ENCODE measurements around the gene KLK12. TPM values are rescaled to one million over a fixed set of nuclear protein-coding genes. Genes with fewer than 3 reads are reported as not detected.

The KLK12 gene
- total and polyA plus RNA-seq, 4 donors: not detected

DNA sequence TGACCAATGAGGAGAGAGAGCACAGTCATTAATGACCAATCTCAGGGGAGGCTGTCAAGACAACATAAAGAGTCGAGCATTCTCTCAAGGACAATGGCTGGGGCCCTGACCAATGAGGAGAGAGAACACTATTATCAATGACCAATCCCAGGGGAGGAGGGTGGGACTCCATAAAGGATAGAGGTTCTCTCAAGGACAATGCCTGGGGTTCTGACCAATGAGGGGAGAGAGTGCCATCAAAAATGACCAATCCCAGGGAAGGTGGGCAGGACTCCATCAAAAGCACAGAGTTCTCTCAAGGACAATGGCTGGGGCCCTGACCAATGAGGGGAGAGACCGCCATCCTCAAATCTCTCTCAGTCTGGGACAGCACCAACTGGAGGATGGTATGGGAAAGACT, 5.1 kb downstream of the KLK12 start:
- no peak overlapping the region for H3K27ac ChIP-seq (ENCODE audit: low read depth, low read length)

DNA sequence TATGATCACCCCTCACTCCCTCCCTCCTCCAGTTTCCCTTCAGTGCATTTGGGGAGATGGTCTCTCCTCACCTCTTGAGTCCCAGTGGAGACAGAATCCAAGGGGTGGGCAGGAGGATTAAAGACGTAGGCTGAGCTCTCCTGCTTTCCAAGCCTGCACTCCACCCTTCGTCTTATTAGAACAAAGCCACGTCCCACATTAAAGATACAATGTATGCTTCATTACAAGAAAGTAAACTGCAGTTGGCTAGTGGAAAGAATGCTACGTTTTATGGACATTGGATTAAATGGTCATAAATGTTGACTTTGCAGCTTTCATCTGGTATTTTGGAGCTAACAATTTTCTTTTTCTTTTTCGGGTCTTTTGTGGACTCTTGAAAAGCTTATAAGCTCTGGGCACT, 6.9 kb downstream of the KLK12 start:
- Histone ChIP-seq H3K27ac (ENCODE audit: low read depth, low read length) (no peak overlapping the region), H3K36me3 (ENCODE audit: control insufficient read depth, insufficient read depth, low read length) (no peaks in the 10 kb centered on the region), H3K9me3 (ENCODE audit: control insufficient read depth, insufficient read depth, low read length) (no peaks in the 10 kb centered on the region), H3K27me3 (ENCODE audit: control insufficient read depth, insufficient read depth, low read length) (peaks cover 26% of the 10 kb centered on the region), H3K4me1 (ENCODE audit: control insufficient read depth, insufficient read depth, low read length) (no peaks in the 10 kb centered on the region), H3K4me3 (ENCODE audit: low read depth, low read length) (no peak overlapping the region)
- WGBS (ENCODE audit: insufficient coverage): 47% methylated on average over 2 of the region's 5 CpGs
- no peak for DNase-seq (ENCODE audit: low read depth in 4 of 6, low spot score in 6 of 6)

More for the DNA sequence above, 5.1 kb downstream of the KLK12 start:
- H3K36me3 ChIP-seq (ENCODE audit: control insufficient read depth, insufficient read depth, low read length): no peaks in the 10 kb centered on the region
- no peaks in the 10 kb centered on the region for H3K4me1 ChIP-seq (ENCODE audit: control insufficient read depth, insufficient read depth, low read length)
- no peaks in the 10 kb centered on the region for H3K9me3 ChIP-seq (ENCODE audit: control insufficient read depth, insufficient read depth, low read length)
- no peak for DNase-seq (ENCODE audit: low read depth in 4 of 6, low spot score in 6 of 6)
- peaks cover 19% of the 10 kb centered on the region for H3K27me3 ChIP-seq (ENCODE audit: control insufficient read depth, insufficient read depth, low read length)
- no peak overlapping the region for H3K4me3 ChIP-seq (ENCODE audit: low read depth, low read length)
- no CpG with 5 or more reads among the region's 2 CpGs for WGBS (ENCODE audit: insufficient coverage)

DNA sequence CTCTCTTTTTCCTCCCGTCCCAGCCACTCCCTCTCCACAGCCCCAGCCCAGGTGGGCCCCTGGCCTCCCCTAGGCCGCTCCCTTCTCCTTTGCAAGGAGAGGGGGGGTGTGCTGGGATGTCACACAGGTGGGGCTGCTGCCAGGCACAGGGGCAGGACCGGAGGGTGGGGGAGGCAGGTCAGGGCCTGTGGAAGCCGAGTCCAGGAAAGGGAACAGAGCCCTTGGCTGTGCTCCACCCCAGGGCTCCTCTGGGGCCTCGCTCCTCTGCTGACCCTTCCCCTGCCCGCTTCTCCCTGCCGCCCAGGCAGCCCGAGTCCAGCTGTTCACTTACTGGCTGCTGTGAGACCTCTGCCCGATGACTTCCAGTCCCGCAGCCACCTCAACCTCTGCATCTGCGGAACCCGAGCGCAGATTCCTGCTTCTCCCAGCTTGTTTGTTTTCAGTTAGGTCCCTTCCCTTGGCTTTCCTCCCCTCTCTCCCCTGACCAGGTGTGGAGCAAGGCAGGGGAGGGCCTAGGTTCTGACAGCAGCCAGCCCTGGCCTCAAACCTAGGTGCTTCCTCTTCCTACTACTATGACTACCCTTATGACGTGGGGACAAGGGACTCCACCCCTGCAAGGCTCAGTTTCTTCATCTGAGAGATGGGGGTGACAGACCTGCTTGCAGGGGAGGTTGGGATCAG, 7.5 kb downstream of the KLK12 start:
- no peak overlapping the region for H3K27ac ChIP-seq (ENCODE audit: low read depth, low read length)
- no peak for DNase-seq (ENCODE audit: low read depth in 4 of 6, low spot score in 6 of 6)
- 59% methylated on average over 11 of the region's 14 CpGs for WGBS (ENCODE audit: insufficient coverage)
- no peaks in the 10 kb centered on the region for H3K36me3 ChIP-seq (ENCODE audit: control insufficient read depth, insufficient read depth, low read length)
- peaks cover 30% of the 10 kb centered on the region for H3K27me3 ChIP-seq (ENCODE audit: control insufficient read depth, insufficient read depth, low read length)
- H3K4me3 ChIP-seq (ENCODE audit: low read depth, low read length): no peak overlapping the region
- no peaks in the 10 kb centered on the region for H3K4me1 ChIP-seq (ENCODE audit: control insufficient read depth, insufficient read depth, low read length)
- H3K9me3 ChIP-seq (ENCODE audit: control insufficient read depth, insufficient read depth, low read length): no peaks in the 10 kb centered on the region

DNA sequence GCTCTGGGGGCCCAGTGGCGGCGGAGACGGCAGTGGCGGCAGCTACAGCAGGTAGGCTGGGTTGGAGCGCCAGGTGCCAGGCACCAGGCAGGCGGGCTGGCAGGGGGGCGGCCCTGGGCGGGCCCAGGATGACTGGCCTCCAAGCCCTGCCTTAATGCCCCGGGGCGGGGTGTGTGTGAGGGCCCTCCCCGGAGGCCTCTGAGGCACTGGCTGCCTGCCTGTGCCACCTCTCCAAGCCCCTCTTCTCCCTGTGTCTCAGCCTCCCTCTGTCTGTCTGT, 8.3 kb downstream of the KLK12 start, which contains the start of gene KLK11:
KLK11 (minus strand) TSS at position 63 of the 278 bp plus-strand sequence. CDS start 985 bp downstream, outside the sequence.
- H3K27me3 ChIP-seq (ENCODE audit: control insufficient read depth, insufficient read depth, low read length): peaks cover 30% of the 10 kb centered on the region
- H3K27ac ChIP-seq (ENCODE audit: low read depth, low read length): no peak within 1 kb of the TSS
- no peaks in the 10 kb centered on the region for H3K36me3 ChIP-seq (ENCODE audit: control insufficient read depth, insufficient read depth, low read length)
- no peaks in the 10 kb centered on the region for H3K4me1 ChIP-seq (ENCODE audit: control insufficient read depth, insufficient read depth, low read length)
- no peaks in the 10 kb centered on the region for H3K9me3 ChIP-seq (ENCODE audit: control insufficient read depth, insufficient read depth, low read length)
- no peak for DNase-seq (ENCODE audit: low read depth in 4 of 6, low spot score in 6 of 6)
- no peak within 1 kb of the TSS for H3K4me3 ChIP-seq (ENCODE audit: low read depth, low read length)
- 87% methylated on average over 11 of the region's 11 CpGs for WGBS (ENCODE audit: insufficient coverage)

DNA sequence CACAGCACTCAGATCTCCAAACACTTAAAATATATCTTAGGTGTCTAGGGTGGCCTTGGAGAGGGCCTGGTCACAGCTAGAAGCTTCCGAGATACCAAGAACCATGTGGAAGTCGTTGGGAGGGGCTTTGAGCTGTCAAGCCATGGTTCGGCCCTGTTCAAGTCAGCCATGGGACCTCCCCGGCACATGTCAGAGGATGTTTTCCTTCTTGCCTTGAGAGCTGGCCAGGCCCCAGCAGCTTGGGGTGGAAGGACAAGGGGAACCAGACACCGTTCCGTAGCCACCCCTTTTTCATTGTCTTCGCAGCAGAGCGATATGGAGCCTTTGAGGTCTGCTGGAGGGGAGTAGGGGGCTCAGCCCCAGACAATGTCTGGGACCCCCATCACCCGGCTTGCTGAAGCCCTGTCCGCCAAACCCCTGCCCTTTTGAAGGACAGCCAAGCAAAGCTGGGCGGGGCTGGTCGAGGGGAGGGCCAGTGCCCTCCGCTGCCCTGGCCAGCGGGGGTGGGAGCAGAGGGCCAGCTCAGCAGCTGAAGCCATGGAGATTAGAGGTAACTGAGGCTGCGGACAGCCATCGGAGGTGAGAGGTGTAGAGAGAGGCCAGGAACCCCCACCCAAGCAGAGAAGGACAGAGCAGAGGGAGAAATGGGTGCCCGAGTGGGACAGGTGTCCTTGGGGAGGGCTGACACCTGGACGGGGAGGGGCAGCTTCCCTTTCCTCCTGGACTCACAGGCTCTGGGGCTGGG, 8.8 kb downstream of the KLK12 start:
- no peak for DNase-seq (ENCODE audit: low read depth in 4 of 6, low spot score in 6 of 6)
- Histone ChIP-seq H3K4me3 (ENCODE audit: low read depth, low read length) (no peak overlapping the region), H3K4me1 (ENCODE audit: control insufficient read depth, insufficient read depth, low read length) (no peaks in the 10 kb centered on the region), H3K36me3 (ENCODE audit: control insufficient read depth, insufficient read depth, low read length) (no peaks in the 10 kb centered on the region), H3K27me3 (ENCODE audit: control insufficient read depth, insufficient read depth, low read length) (peaks cover 30% of the 10 kb centered on the region), H3K27ac (ENCODE audit: low read depth, low read length) (no peak overlapping the region), H3K9me3 (ENCODE audit: control insufficient read depth, insufficient read depth, low read length) (no peaks in the 10 kb centered on the region)
- WGBS (ENCODE audit: insufficient coverage): 63% methylated on average over 16 of the region's 18 CpGs

DNA sequence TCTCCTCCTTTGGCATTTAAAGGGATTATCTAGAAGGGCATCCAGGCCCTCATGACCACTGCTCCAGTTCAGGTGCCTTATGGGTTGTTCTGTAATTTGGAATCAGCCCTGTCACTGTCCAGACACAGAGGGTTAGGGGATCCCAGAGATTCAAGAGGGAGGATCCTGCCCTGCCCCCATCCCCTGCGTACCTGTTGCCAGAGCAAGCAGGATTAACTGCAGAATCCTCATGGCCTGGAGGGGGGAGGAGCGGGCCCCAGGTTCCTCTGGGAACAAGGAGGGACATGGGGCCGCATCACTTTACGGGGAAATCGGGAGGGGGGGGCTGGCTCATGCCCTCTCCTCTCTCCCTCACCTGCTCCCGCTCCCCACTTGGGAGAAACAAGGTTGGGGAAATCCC, 9.4 kb downstream of the KLK12 start:
- Histone ChIP-seq H3K4me3 (ENCODE audit: low read depth, low read length) (no peak overlapping the region), H3K9me3 (ENCODE audit: control insufficient read depth, insufficient read depth, low read length) (no peaks in the 10 kb centered on the region), H3K27me3 (ENCODE audit: control insufficient read depth, insufficient read depth, low read length) (peaks cover 30% of the 10 kb centered on the region), H3K4me1 (ENCODE audit: control insufficient read depth, insufficient read depth, low read length) (no peaks in the 10 kb centered on the region), H3K27ac (ENCODE audit: low read depth, low read length) (no peak overlapping the region), H3K36me3 (ENCODE audit: control insufficient read depth, insufficient read depth, low read length) (no peaks in the 10 kb centered on the region)
- no peak for DNase-seq (ENCODE audit: low read depth in 4 of 6, low spot score in 6 of 6)
- WGBS (ENCODE audit: insufficient coverage): no CpG with 5 or more reads among the region's 6 CpGs

- no peak overlapping the region for H3K27ac ChIP-seq (ENCODE audit: low read depth, low read length)
- H3K9me3 ChIP-seq (ENCODE audit: control insufficient read depth, insufficient read depth, low read length): no peaks in the 10 kb centered on the region
- WGBS (ENCODE audit: insufficient coverage): 45% methylated on average over 4 of the region's 5 CpGs
- H3K27me3 ChIP-seq (ENCODE audit: control insufficient read depth, insufficient read depth, low read length): peaks cover 35% of the 10 kb centered on the region
- no peak for DNase-seq (ENCODE audit: low read depth in 4 of 6, low spot score in 6 of 6)
- no peak overlapping the region for H3K4me3 ChIP-seq (ENCODE audit: low read depth, low read length)
- H3K36me3 ChIP-seq (ENCODE audit: control insufficient read depth, insufficient read depth, low read length): no peaks in the 10 kb centered on the region
- H3K4me1 ChIP-seq (ENCODE audit: control insufficient read depth, insufficient read depth, low read length): no peaks in the 10 kb centered on the region
These were observed 9.9 kb downstream of the KLK12 start for GRCh38 chr19:51024924-51025323.

DNA sequence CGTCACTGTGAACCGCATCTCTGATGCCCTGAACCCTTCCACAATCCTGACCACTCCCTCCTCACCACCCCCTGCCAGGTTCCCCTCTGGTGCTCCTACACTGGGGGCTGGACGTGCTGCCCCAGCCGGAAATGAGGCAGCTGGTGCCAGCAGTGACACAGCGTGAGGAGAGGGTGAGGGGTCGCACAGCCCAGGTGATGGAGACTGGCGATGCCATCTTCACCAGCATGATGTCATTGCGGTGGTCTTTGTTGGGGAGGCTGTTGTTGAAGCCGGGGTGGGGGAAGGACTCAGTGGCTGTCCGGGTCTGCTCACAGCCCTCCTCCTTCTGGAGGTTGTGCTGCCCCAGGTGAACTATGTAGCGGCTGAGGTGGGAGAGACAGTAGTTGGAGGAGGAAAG, 10.9 kb downstream of the KLK12 start:
- DNase-seq (ENCODE audit: low read depth in 4 of 6, low spot score in 6 of 6): no peak
- no peak overlapping the region for H3K4me3 ChIP-seq (ENCODE audit: low read depth, low read length)
- no peak overlapping the region for H3K27ac ChIP-seq (ENCODE audit: low read depth, low read length)
- 68% methylated on average over 10 of the region's 11 CpGs for WGBS (ENCODE audit: insufficient coverage)
- H3K36me3 ChIP-seq (ENCODE audit: control insufficient read depth, insufficient read depth, low read length): no peaks in the 10 kb centered on the region
- peaks cover 44% of the 10 kb centered on the region for H3K27me3 ChIP-seq (ENCODE audit: control insufficient read depth, insufficient read depth, low read length)
- peaks cover 6% of the 10 kb centered on the region for H3K4me1 ChIP-seq (ENCODE audit: control insufficient read depth, insufficient read depth, low read length)
- no peaks in the 10 kb centered on the region for H3K9me3 ChIP-seq (ENCODE audit: control insufficient read depth, insufficient read depth, low read length)

DNA sequence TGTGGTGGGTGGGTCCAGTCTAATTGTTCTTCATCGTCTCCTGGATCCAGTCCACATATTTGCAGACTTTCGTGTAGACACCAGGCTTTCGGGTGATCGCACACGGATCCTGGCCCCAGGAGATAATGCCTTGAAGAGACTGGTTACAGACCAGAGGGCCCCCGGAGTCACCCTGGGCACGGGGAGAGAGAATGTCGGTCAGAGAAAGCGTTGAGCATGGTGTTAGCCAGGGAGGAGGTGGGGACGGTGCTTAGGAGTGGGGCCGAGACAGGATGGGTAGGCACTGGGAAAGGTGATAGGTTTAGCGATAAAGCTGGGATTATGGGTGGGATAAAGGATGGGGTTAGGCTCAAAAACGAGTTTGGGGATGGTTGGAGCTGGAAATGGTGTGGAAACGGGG, 12.3 kb downstream of the KLK12 start:
- Histone ChIP-seq H3K36me3 (ENCODE audit: control insufficient read depth, insufficient read depth, low read length) (no peaks in the 10 kb centered on the region), H3K4me1 (ENCODE audit: control insufficient read depth, insufficient read depth, low read length) (peaks cover 12% of the 10 kb centered on the region), H3K4me3 (ENCODE audit: low read depth, low read length) (no peak overlapping the region), H3K27me3 (ENCODE audit: control insufficient read depth, insufficient read depth, low read length) (peaks cover 56% of the 10 kb centered on the region), H3K27ac (ENCODE audit: low read depth, low read length) (no peak overlapping the region), H3K9me3 (ENCODE audit: control insufficient read depth, insufficient read depth, low read length) (no peaks in the 10 kb centered on the region)
- WGBS (ENCODE audit: insufficient coverage): 62% methylated on average over 14 of the region's 14 CpGs
- DNase-seq (ENCODE audit: low read depth in 4 of 6, low spot score in 6 of 6): no peak

Measured in spinal cord (tissue), 10 donors.